ENCODE measurements around the gene BRD7.

GRCh38 chr16:50269769-50270509 is 98.8 kb downstream of the BRD7 start:
- TF ChIP-seq POLR2AphosphoS5 (IDR thresholded peaks at IDR 0.05) (no peak), CTCF (IDR thresholded peaks at IDR 0.05 in 8 of 11, conservative IDR thresholded peaks at IDR 0.05 in 3 of 11) (no peak)
